NCI-H2171 treated with DMSO at 0.1 percent for 48 hours (cell line): ENCODE results near the gene PDHA1.
A peak's percentile ranks its signal among the peaks of the same experiment; 100 is the strongest.

Source experiments
- DNase-seq: peaks from one replicate; lab custom pipeline; 2025; lab: John Stamatoyannopoulos, UW

Gene PDHA1

DNA sequence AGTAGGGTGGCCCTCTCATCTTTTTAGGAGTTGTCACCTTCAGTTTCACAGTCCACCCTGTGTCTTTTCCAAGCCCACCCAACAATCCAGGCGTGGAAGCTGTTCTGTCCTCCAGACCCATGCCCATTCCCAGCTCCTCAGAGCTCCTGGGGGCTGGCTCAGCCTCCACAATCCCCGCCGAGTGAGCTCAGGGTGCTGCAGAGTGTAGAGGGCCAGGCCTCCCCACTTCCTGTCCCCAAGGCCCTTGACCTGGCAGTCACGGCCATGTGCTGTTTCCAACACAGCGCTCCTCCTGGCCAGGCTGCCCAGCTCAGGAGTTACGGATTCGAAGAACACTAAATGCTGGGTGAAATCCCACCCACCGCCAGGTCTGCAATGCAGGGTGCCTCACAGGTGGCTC lies 31.8 kb downstream of the PDHA1 start:
- no peak for DNase-seq

DNA sequence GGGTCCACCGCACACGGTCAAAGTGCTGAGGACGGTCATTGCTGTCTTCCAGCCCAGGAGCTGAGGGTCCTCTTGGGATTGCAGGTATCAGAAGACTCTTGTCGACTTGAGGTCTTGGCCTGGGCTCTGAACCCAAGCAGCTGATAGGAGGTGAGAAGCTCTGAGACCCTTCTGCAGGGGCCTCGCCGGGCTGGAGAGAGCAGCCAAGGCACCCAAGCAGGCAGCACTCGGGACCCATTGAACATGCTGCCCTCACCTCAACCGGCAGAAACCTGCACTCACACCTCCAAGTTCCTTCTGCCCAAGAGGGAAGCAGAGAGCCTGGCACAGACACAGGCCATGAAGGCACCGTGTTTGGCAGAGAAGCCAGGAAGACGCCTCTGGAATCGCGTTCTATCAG lies 34.1 kb downstream of the PDHA1 start:
- DNase-seq: no peak

- DNase-seq: no peak
Measured at GRCh38 chrX:19381326-19381725, 37.6 kb downstream of the PDHA1 start.

DNA sequence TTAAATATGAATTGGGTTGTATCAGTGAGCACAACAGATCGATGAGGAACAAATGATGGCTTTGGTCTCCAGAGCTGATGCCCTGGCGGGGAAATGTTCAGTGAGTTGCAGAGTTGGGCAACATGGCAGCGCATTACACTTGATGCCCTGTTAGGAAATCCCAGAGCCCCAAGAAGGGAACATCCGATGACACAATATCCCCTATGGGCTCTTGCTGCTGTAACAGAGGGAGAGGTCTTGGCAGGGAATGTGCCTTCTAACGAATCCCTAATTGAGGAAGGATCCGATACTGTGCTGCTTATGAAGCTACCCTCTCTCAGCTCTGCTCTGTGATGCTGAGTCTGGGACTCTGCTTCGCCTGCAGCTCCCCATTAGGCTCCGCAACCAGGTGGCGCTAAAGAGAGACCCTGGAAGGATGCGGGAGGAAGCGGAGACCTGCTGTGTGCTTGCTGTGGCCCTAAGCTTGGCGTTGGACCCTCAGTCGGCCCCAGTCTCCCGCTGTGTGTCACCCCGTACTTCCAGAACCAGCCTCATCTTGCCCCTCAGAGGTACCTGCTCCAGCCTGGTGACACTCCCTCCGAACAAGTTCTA lies 38.9 kb downstream of the PDHA1 start:
- peak; percentile 11 for DNase-seq

GRCh38 chrX:19386679-19387078 lies 43.0 kb downstream of the PDHA1 start:
- no peak for DNase-seq

- DNase-seq: no peak
Measured at GRCh38 chrX:19388064-19388679, 44.4 kb downstream of the PDHA1 start.

DNA sequence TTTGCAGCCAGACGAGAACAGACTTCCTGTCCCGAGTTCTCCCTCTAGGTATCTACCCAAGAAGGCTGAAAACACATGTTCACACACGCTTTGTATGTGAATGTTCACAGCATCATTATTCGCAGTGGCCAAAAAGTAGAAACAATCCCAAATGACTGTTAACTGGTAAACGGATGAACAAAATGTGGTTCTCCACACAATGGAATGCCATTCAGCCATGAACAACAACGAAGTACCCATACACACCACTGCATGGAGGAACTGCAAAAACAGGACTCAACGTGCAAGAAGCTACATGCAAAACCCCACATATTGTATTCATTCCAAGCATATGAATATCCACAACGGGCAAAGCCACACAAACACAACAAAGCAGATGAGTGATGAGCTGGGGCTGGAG lies 45.0 kb downstream of the PDHA1 start:
- DNase-seq: no peak

- no peak for DNase-seq
Measured at GRCh38 chrX:19389227-19389845, 45.6 kb downstream of the PDHA1 start.

DNA sequence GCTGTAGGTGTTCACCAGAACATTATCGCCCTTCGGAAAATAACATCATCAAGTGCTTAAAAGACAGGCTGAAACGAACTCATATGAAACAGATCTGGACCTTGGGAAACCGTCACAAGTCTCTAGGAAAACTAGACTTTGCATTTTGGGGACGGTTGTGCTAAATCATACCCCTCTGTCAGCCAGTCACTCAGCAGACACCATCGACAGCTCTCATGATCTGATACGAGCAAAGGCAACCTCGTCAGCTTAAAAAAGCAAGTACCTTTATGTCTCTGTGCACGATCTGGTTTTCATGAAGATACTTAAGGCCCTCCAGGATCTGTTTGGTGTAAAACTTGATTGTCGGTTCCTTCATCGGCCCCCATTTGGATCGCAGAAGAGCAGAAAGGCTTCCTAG lies 48.4 kb downstream of the PDHA1 start:
- DNase-seq: no peak

GRCh38 chrX:19392703-19393102 lies 49.0 kb downstream of the PDHA1 start:
- DNase-seq: no peak

GRCh38 chrX:19403696-19404095 lies 60.0 kb downstream of the PDHA1 start:
- DNase-seq: no peak

DNA sequence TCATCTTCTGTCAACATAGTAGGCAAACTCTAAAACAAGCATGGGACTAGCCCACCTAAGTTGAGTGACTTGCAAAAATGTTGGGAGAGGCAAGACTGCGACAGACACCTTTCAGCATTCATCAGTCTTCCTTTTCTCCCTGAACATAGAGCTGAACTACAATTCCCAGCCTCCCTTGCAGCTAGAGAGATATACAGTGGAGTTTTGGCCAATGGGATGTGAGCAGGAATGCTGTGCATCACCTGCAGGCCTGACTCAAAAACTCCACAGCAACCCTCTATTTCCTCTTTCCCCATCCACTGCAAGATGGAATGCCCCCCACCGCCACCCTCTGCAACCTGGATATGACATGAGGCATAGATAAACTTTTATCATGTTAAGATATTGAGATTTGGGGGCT lies 66.5 kb downstream of the PDHA1 start:
- no peak for DNase-seq
